Activated CD4-positive, CD25-positive, alpha-beta regulatory T cell (primary cell): Measurements from ENCODE around the gene SLC25A19.
A peak's percentile ranks its signal among the peaks of the same experiment; 100 is the strongest.

Experiments
- DNase-seq, 4 experiments: peaks; one replicate each; lab custom pipeline; 2025; lab: John Stamatoyannopoulos, UW

SLC25A19 gene

DNA sequence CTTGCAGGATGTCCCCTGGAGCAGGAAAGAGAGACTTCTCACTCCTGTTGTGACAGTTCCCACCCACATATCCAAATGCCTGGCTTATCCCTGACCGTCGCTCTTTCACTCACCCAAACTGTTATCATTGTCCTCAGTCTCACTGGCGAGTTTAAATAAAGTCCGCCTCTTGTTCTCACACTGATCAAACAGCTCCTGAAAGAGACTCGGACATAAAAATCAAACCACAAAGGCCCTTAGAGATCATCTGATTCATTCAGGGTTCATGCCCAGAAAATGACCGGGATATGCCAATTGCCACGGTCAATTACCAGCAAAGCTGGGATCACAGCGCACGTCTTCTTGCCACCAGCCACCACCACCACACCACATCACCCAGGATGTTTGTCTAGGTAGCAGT is 47.7 kb downstream of the SLC25A19 start:
- no peak for DNase-seq

DNA sequence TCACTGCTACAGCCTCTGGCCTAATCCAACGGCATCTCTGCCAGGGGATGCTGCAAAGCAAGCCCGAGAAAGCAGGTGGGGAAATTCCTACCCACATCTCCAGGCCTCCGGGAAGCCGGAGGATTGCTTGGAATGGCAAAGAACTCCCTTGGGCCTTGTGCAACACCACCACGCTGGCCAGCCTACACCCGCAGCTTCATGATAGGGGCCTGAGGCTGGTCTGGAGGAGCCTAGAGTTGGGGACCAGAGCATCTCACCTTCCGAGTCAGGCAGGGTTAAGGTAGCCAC is 48.1 kb downstream of the SLC25A19 start:
- DNase-seq, result no peak

DNA sequence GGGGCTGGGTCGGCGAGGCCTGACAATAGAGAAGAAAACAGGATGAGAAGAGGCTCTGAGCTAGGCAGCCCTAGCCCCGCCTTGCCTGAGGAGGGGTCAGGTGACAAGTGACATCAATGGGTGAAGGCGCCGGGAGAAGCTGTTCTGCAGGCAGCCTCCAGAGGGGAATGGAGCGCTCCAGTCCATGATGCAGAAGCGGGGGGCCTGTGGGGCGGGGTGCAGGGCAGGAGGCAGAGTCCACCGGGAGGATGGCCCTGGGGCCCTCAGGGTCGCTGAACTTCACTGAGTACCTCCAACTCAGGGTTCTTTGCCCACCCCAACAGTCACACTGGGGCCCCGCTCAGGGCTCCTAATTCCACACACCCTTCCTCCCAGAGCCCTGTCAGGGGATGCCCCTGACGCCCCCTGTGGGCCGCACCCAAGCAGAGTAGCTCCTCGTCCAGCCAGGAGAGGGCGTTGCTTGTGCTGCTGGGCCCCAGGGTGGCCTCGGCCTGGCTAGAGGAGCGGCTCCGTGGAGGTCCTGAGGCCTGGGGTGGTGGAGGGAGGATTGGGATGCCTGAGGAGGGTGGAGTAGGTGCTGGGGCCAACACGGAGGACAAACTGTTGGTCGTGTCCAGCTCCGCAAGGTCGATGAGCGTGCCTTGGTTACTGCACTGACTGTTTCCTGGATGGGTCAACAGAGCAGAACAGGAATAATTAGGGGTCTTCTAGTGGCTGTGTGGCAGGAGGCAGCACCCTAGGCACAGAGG is 48.7 kb downstream of the SLC25A19 start:
- DNase-seq, result peak in 1 of 4 experiments; percentile 18

DNA sequence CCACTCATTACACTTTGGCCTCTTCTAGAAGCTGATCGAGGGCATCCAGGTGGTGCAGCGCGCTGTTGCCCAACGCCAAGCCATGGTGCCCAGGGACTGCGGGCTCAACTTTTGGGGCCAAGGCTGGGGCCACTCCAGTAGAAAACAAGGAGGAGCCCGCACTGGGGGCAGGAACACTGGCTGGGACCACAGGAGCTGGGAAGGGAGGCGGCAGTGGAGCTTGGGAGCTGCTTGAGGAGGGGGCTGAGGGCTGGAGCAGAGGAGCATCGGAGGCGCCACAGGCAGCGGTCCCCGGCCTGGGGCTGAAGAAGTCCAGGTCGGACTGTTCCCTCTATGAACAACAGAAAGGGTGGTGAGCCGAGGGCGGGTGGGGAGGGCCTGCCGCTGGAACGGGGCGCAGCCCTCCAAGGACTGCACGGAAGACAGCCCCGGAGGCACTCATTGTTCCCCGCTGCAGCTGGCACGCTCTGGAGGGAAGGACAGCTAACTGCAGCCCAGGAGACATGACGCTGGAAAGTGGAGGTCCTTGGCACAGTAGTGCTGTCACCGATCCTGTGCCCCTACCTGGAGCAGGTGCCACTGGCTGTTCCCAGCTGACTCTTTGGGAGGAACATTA is 49.3 kb downstream of the SLC25A19 start:
- no peak for DNase-seq

DNA sequence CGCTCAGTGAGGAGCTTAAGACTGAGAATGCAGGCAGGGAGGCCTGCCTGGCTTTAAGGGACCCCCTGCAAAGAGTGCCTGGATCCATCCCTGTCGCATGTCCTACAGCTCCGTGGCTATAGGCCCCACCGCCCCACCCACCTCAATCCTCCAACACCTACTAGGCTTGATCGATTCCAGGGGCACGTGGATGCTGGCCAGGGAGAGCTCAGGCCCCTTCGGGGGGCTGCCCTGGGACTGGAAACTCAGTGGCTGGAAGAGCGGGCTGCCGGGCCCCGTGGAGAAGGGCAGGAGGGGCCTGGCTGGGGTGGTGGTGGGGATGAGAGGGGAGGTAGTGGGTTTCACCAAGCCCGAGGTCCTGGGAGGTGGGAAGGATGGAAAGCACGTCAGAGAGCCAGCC is 50.0 kb downstream of the SLC25A19 start:
- DNase-seq, result no peak

DNA sequence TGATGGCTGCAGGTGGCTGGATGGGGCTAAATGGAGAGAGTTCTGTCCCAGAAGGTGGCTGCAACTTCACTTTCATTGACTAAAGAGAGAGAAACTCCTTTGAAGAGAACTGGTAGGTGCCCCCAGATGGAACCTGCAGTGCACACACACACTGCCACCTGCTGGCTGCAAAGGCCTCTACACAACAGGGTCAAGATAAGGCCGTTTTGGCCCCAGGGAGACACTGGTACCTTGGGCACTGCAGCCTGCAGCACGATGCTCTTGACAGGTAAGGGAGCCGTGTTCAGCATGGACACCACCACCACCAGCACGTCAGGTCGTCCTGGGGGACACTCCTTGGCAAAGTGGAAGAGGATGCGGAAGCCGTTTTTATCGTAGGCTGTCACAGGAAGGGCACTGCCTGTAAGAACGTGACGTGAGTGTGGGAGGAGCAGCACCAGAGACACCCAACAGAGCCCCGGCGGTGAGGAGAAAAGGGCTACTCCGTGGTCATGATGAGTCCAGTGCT is 50.5 kb downstream of the SLC25A19 start:
- DNase-seq, result peak; percentile 19 to 40 (median 36)

DNA sequence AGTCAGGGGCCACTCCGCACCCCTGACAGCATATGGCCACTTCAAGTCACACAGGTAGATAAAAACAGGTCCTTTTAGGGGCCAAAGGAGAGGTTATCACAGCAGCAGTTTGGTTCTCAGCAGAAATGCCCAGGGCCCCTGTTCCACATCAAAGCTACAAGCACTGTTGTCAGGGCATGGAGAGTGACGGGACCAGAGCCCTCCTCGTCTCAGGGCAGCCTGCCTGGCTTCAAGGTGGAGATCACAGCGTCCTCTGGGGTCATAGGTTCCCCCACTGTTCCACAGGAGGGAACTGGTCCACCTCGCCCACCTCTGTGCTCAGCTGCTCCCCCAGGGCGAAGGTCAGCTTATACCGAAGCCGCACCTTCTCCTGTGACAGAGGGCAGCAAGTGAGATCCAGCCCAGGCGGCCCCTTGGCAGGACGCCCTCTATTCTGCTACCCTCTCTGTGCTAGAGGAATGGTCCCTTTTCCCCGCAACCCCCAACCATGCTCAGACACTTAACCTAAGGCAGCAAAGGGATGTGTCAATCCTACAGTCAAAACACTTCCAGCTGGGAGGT is 51.1 kb downstream of the SLC25A19 start:
- no peak for DNase-seq

DNA sequence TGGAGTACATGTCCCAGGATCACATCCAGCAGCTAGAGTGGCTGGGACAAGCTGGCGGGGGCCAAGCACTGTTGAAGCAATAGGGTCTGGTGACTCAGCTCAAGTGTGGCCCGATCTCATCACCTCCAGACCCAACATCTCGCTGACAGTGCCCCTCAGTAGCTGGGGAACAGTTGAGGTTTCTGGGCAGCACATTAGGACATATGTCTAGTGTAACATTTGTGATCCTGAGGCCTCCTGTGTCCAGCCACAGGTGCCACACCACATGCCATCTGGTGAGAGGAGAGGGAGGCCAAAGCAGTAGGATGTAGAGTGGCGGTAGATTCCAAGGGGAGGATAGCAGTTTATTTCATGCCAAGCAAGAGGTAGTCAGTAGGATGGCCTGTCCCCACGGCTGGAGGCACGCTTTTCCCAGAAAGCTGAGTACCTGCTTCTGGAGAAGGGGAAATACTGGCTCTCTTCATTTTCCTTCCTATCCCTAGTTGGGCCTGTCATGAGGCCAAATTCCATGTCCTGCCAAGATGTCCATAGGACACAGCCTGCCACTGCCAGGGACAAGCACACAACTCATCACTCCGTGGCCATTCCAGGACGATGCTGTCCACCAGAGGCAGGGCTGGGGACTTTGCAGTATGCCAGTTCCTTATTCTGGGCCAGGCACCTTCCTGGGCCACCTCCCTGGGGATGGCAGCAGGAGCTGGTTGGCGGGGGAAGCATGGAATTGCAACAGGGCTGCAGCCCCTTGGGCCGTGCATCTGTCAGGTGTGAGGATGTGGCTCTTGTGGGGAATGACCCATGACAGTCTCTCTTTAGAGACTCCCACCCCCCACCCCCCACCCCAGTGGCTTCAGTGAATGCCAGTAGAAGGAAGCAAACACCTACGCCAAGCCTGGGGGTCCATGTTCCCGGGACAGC is 51.9 kb downstream of the SLC25A19 start:
- no peak for DNase-seq

DNA sequence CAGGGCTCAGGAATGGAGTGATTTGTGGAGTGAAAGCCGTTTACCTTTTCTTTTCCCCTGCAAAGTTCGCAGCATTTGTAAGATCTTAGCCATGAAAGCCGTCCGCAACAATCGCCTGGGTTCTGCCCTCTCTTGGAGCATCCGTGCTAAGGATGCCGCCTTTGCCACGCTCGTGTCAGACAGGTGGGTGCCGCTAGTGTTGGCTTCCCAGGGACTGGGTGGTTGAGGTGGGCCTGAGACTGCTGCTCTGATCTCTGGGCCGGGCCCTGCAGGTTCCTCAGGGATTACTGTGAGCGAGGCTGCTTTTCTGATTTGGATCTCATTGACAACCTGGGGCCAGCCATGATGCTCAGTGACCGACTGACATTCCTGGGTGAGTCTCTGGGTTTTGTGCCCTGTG is 56.4 kb downstream of the SLC25A19 start:
- no peak for DNase-seq

DNA sequence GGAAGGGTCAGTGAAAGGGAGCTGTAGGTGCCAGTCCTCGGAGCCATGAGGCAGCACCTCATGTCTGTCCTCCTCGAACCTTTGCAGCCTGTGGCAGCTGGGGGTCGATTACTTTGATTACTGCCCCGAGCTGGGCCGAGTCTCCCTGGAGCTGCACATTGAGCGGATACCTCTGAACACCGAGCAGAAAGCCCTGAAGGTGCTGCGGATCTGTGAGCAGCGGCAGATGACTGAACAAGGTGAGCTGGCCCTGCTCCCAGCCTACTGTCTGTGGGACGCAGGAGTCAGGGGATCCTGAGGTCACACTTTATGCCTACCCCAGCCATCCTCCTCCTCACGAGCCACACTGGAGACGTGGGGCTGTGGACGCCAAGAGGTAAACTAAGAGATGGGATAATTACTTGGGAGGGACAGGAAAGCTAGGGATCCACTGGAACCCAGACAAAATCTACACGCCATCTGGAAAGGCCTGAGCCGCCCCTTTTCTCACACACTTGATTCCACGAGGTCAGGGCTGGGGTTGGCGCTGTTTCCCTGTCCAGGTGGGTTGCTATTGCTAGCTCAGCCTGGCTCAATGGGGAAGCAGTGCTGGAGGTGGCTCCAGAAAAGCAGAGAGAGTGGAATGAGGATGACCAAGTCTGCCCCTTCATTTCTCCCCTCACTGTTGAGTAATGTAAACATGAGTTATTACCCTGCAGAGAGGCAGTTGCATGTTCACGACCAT is 57.3 kb downstream of the SLC25A19 start:
- DNase-seq, result no peak

DNA sequence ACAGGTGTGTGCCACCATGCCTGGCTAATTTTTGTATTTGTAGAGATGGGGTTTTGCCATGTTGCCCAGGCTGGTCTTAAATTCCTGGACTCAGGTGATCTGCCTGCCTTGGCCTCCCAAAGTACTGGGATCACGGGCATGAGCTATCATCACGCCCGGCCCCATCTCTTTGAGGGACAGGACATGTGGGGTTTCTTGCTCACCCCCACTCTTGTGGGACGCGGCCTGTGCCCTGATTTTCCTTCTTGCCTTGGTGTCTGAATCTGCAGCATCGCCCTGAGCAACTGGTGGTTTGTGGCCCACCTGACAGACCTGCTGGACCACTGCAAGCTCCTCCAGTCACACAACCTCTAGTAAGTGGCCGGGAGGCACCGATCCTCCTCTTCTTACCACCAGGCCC is 58.2 kb downstream of the SLC25A19 start:
- no peak for DNase-seq

DNA sequence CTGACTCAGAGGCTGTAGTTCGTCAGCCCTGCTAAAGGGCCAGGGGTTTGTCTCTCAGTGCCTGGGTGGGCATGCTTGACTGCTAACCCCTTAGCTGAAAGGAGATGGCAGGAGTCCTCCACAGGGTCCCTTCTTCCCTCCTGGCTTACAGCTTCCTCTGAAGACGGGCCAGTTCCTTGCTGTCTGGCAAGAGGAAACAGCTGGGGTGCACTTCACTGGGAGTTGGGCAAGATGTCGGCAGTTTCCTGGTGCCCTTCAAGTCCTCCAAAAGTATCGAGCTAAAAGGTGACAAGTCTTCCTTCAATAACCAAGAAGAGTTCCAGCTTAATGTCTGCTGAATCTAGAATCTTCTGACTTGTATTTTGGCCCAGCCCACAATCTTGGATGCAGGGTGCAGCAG is 60.4 kb downstream of the SLC25A19 start:
- DNase-seq, result no peak

DNA sequence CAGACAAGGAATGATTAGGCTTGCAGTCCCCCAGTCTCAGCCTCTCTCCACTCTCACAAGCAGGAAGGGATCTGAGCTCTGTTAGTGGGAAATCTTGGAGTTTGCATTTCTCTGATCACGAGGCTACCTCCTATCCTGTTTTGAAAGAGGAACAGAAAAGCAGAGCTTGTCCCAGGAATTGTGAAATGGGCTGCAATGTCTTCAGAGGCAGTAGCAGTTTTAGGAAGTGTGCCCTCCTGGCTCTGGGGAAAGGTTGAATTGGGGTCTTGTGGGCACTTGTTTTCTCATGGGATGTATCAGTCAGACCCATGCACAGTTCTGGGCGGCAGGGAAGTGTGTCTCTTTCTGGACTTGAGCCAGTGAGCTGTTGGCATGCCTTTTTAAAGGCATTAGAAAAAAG is 60.9 kb downstream of the SLC25A19 start:
- DNase-seq, result no peak

DNA sequence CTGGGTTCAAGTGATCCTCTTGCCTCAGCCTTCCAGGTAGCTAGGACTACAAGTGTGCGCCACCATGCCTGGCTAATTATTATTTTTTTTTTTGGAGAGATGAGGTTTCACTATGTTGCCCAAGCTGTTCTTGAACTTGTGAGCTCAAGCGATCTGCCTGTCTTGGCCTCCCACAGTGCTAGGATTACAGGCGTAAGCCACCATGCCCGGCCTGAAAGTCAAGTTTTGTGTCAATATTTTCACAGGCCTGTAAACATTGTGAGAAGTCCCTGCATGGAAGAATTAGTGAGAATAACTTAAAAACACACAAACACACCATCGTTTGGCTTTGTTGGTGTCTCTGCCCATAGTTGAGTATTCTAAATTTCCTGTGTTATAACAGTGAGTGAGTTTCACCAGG is 61.5 kb downstream of the SLC25A19 start:
- no peak for DNase-seq

DNA sequence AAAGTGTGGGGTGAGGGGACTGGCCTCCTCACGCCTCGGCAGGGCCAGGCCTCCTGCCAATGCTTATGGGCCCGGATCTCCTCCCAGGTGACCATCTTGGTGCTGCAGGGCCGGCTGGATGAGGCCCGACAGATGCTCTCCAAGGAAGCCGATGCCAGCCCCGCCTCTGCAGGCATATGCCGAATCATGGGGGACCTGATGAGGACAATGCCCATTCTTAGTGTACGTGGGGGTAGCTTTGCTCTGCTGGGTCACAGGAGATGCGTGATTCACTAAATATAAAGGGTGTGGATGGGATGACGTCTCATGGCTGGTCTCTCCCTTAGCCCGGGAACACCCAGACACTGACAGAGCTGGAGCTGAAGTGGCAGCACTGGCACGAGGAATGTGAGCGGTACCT is 64.2 kb downstream of the SLC25A19 start:
- DNase-seq, result no peak
